ENCODE results near the gene PTMA.

The PTMA gene

DNA sequence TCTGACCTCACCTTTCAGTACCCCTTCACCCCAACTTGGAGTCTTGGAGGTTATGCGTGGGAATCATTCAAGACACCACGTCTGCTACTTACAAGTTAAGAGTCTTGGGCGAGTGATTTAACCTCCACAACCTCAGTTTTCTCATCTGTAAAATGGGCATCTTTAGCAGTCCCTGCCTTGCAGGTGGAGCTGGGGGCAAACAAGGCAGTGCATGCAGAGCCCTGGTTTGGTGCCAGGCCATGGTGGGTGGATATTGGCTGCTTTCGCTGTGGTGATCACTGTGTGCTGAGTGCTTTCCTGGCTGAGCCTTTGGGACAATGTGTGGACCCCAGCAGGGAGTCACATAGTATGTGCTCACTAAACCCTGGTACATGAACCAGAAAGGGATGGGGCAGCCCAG, 20.4 kb upstream of the PTMA start:
- TF ChIP-seq, protein P1, sequence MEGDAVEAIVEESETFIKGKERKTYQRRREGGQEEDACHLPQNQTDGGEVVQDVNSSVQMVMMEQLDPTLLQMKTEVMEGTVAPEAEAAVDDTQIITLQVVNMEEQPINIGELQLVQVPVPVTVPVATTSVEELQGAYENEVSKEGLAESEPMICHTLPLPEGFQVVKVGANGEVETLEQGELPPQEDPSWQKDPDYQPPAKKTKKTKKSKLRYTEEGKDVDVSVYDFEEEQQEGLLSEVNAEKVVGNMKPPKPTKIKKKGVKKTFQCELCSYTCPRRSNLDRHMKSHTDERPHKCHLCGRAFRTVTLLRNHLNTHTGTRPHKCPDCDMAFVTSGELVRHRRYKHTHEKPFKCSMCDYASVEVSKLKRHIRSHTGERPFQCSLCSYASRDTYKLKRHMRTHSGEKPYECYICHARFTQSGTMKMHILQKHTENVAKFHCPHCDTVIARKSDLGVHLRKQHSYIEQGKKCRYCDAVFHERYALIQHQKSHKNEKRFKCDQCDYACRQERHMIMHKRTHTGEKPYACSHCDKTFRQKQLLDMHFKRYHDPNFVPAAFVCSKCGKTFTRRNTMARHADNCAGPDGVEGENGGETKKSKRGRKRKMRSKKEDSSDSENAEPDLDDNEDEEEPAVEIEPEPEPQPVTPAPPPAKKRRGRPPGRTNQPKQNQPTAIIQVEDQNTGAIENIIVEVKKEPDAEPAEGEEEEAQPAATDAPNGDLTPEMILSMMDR (IDR thresholded peaks at IDR 0.05; ENCODE audit: low read depth, low read length, missing control alignments) = no peak
- no peak overlapping the region for H3K4me3 ChIP-seq (ENCODE audit: low read depth, low read length)
- DNase-seq (ENCODE audit: low read depth) = no peak
- in situ Hi-C loops (cut with HindIII; ENCODE audit: low sequenced_read_pairs) = no loop called here

- H3K4me3 ChIP-seq (ENCODE audit: low read depth, low read length) = no peak overlapping the region
- no peak for DNase-seq (ENCODE audit: low read depth)
- TF ChIP-seq, protein P1 (IDR thresholded peaks at IDR 0.05; ENCODE audit: low read depth, low read length, missing control alignments) = no peak
- in situ Hi-C loops (cut with HindIII; ENCODE audit: low sequenced_read_pairs) = no loop called here
Measured at GRCh38 chr2:231688719-231689118, 19.6 kb upstream of the PTMA start.

- TF ChIP-seq, protein P1 (IDR thresholded peaks at IDR 0.05; ENCODE audit: low read depth, low read length, missing control alignments) = no peak
- in situ Hi-C loops (cut with HindIII; ENCODE audit: low sequenced_read_pairs) = no loop called here
- H3K4me3 ChIP-seq (ENCODE audit: low read depth, low read length) = no peak overlapping the region
- no peak for DNase-seq (ENCODE audit: low read depth)
Measured at GRCh38 chr2:231689124-231689893, 19.0 kb upstream of the PTMA start.

DNA sequence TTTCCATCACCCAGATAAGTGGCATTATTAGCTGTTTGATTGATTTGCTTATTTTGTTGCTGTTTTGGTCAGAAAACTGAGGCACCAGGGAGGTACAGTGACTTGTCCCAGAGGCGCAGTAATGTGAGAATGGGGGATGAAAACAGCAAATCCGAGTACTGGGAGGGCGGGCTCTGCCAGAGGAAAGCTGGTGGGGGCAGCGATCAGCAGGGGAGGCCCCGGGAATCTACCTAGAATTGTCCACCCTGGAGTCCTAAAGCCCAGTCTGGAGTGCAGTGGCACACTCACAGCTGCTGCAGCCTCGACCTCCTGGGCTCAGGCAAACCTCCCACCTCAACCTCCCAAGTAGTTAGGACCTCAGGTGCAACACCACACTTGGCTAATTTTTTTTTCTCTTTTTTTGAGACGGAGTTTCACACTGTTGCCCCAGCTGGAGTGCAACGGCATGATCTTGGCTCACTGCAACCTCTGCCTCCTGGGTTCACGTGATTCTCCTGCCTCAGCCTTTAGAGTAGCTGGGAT, 17.0 kb upstream of the PTMA start:
- H3K4me3 ChIP-seq (ENCODE audit: low read depth, low read length) = no peak overlapping the region
- in situ Hi-C loops (cut with HindIII; ENCODE audit: low sequenced_read_pairs) = loop anchor here (10.0 kb wide), 1 partner anchor 67 kb away; no protein-coding TSS in a partner anchor
- no peak for DNase-seq (ENCODE audit: low read depth)
- TF ChIP-seq, protein P1 (IDR thresholded peaks at IDR 0.05; ENCODE audit: low read depth, low read length, missing control alignments) = no peak

DNA sequence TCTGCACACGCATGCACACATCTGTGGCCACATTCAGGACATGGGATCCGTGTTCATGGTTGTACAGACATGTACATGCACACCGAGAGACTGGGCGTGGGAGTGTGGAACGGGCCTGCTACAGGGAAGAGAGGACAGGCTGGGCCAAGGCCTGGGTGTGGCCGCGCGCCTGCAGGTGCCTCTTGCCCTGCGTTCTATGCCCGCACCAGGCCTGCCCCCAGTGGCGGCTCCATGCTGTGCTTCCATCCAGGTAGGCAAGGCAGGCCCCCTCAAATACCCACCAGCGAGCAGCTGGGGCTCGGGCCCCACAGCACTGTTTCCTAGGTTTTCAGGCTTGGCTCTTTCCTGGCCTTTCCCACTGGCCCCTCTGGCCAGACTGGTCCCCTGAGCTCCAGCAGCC, 15.5 kb upstream of the PTMA start:
- TF ChIP-seq, protein P1 (IDR thresholded peaks at IDR 0.05; ENCODE audit: low read depth, low read length, missing control alignments) = no peak
- H3K4me3 ChIP-seq (ENCODE audit: low read depth, low read length) = no peak overlapping the region
- DNase-seq (ENCODE audit: low read depth) = no peak
- in situ Hi-C loops (cut with HindIII; ENCODE audit: low sequenced_read_pairs) = loop anchor here (10.0 kb wide), 1 partner anchor 68 kb away; no protein-coding TSS in a partner anchor

DNA sequence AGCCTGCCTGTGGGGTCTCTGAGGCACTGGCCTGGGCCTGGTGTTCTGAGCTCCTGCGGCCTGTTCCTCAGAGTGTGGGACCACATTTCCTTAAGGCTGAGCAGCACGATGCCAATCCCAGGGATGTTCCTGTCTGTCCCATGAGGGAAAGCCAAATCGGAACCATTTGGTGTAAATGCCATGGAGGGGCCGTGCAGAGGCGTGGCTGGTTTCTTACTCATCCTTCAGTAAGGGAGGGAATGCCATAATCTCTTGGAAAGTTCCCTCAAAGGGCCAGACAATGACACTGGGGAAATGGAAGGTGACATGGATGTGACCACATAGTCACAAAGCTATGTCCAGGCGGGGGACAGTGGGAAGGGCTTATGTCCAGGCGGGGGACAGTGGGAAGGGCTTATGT, 14.4 kb upstream of the PTMA start:
- no peak overlapping the region for H3K4me3 ChIP-seq (ENCODE audit: low read depth, low read length)
- no peak for DNase-seq (ENCODE audit: low read depth)
- TF ChIP-seq, protein P1 (IDR thresholded peaks at IDR 0.05; ENCODE audit: low read depth, low read length, missing control alignments) = no peak
- in situ Hi-C loops (cut with HindIII; ENCODE audit: low sequenced_read_pairs) = loop anchor here (10.0 kb wide), 1 partner anchor 69 kb away; no protein-coding TSS in a partner anchor
